ENCODE results near the gene PHC2. TPM values are rescaled to one million over a fixed set of nuclear protein-coding genes. Genes with fewer than 3 reads are reported as not detected.

PHC2 gene
- total RNA-seq, 1 experiment from 2014 or later, result 176 TPM

DNA sequence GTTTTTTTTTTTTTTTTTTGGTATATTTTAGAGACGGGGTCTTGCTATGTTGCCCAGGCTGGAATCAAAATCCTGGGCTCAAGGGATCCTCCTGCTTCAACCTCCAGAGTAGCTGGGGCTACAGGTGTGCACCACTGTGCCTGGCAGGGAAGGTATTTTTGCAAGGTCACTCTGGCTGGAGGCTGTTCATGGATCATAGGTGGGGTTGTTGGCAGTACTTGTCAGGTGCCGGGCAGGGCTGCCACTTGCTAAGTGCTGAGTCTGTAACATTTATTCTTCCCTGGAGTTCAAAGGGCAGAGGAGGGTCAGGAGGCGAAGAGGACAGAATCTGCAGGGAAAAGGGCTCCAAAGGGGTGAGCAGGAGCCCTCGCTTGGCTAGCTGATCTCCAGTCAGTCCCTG is 134.1 kb downstream of the PHC2 start:
- Histone ChIP-seq H3K9me2 (ENCODE audit: insufficient read depth) (no peaks in the 10 kb centered on the region), H3K36me3 (ENCODE audit: control insufficient read depth in 1 of 2, insufficient read depth in 2 of 2, low read length in 2 of 2) (no peaks in the 10 kb centered on the region), H3K79me2 (ENCODE audit: insufficient read depth, low read length) (no peaks in the 10 kb centered on the region), H3K4me1 (ENCODE audit: control insufficient read depth in 1 of 2, insufficient read depth in 2 of 2, low read length in 2 of 2) (peaks cover 0 to 8% of the 10 kb centered on the region in 2 experiments; a peak in 2 of 4 replicates), H3K4me3 (replicated peaks in 1 of 2; ENCODE audit: low read depth in 1 of 2, low read length in 2 of 2) (no peak overlapping the region), H3K9ac (ENCODE audit: low read length) (no peak overlapping the region), H3K27me3 (ENCODE audit: insufficient read depth, low read length) (no peaks in the 10 kb centered on the region), H3K9me3 (ENCODE audit: control insufficient read depth in 1 of 2, insufficient read depth in 1 of 2, low read depth in 1 of 2, low read length in 2 of 2) (no peaks in the 10 kb centered on the region), H4K20me1 (ENCODE audit: insufficient read depth) (no peaks in the 10 kb centered on the region), H2AFZ (ENCODE audit: low read depth, low read length, poor library complexity, severe bottlenecking) (no peak overlapping the region), H3K4me2 (ENCODE audit: low read length) (no peak overlapping the region), H3K27ac (ENCODE audit: low read depth, low read length) (no peak overlapping the region)
- ChIA-PET POLR2A (interaction anchor here (0.6 kb wide), 1 partner anchor 293 kb away, joined by 3 read pairs; no protein-coding TSS in a partner anchor), RAD21 (ENCODE audit: low non-redundant PET in 1 of 2, low total read pairs in 2 of 2, uncharacterized antibody in 2 of 2, unreplicated experiment in 2 of 2) (interaction anchor here in 1 of 2 experiments (0.7 to 1.0 kb wide), 2 partner anchors 198 to 316 kb away, joined by 3 read pairs; no protein-coding TSS in a partner anchor), CTCF (interaction anchor here (0.7 to 3.8 kb wide), 8 partner anchors 22 to 336 kb away, joined by 3 to 37 read pairs (median 4); partner anchors contain the start of gene ZSCAN20)
- DNase-seq (ENCODE audit: low read depth, low spot score) (no peak), ATAC-seq (no peak)
- no TSS peak for BruUV-seq (replicated peaks)
- TF ChIP-seq EZH2 (IDR thresholded peaks at IDR 0.05), result no peak
- TF ChIP-seq, protein P1, sequence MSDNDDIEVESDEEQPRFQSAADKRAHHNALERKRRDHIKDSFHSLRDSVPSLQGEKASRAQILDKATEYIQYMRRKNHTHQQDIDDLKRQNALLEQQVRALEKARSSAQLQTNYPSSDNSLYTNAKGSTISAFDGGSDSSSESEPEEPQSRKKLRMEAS (IDR thresholded peaks at IDR 0.05), result no peak
- TF ChIP-seq ELF1 (IDR thresholded peaks at IDR 0.05; ENCODE audit: borderline replicate concordance, low read depth), result no peak
- TF ChIP-seq, protein P2, sequence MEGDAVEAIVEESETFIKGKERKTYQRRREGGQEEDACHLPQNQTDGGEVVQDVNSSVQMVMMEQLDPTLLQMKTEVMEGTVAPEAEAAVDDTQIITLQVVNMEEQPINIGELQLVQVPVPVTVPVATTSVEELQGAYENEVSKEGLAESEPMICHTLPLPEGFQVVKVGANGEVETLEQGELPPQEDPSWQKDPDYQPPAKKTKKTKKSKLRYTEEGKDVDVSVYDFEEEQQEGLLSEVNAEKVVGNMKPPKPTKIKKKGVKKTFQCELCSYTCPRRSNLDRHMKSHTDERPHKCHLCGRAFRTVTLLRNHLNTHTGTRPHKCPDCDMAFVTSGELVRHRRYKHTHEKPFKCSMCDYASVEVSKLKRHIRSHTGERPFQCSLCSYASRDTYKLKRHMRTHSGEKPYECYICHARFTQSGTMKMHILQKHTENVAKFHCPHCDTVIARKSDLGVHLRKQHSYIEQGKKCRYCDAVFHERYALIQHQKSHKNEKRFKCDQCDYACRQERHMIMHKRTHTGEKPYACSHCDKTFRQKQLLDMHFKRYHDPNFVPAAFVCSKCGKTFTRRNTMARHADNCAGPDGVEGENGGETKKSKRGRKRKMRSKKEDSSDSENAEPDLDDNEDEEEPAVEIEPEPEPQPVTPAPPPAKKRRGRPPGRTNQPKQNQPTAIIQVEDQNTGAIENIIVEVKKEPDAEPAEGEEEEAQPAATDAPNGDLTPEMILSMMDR (IDR thresholded peaks at IDR 0.05 in 2 of 3, conservative IDR thresholded peaks at IDR 0.05 in 1 of 3; ENCODE audit: borderline replicate concordance in 1 of 3, insufficient read depth in 1 of 3, low read depth in 2 of 3, low read length in 2 of 3), result no peak
- no peak for TF ChIP-seq JUND (IDR thresholded peaks at IDR 0.05)
- no peak for TF ChIP-seq RAD21 (IDR thresholded peaks at IDR 0.05; ENCODE audit: low read depth)
- TF ChIP-seq EZH2phosphoT487 (IDR thresholded peaks at IDR 0.05; ENCODE audit: borderline replicate concordance), result no peak
- intact Hi-C loops (cut with micrococcal nuclease), result loop anchor here (5.0 kb wide), 2 partner anchors 160 to 185 kb away; no protein-coding TSS in a partner anchor

Measured in HCT116 (cell line).